ENCODE data around the gene SLC10A7. TPM values are rescaled to one million over a fixed set of nuclear protein-coding genes. Genes with fewer than 3 reads are reported as not detected.

Gene SLC10A7
- total RNA-seq, 1 experiment from 2014 or later: 3.9 TPM

GRCh38 chr4:146346276-146346675 is 175.5 kb downstream of the SLC10A7 start:
- Histone ChIP-seq H2BK12ac (ENCODE audit: insufficient read length, low read depth, low read length) (no peak overlapping the region), H3K18ac (ENCODE audit: insufficient read length, low read depth, low read length) (no peak overlapping the region), H2BK120ac (ENCODE audit: low read depth, low read length, poor library complexity, severe bottlenecking) (no peak overlapping the region), H3K56ac (ENCODE audit: insufficient read length, low read depth, low read length) (no peak overlapping the region), H4K8ac (replicated peaks; ENCODE audit: insufficient read length, low read depth, low read length) (no peak overlapping the region), H2BK5ac (ENCODE audit: insufficient read length, low read length) (no peak overlapping the region), H3K4ac (ENCODE audit: low read depth, low read length) (no peak overlapping the region), H2BK15ac (ENCODE audit: low read depth, low read length) (no peak overlapping the region), H3K79me2 (ENCODE audit: insufficient read depth, low read length) (no peaks in the 10 kb centered on the region), H3T11ph (ENCODE audit: low read length) (no peak overlapping the region), H4K20me1 (ENCODE audit: control insufficient read depth, insufficient read depth, insufficient read length) (no peaks in the 10 kb centered on the region), H2BK20ac (ENCODE audit: low read depth, low read length, poor library complexity, severe bottlenecking) (no peak overlapping the region), H3K4me2 (ENCODE audit: insufficient read depth, insufficient read length, low read length) (no peak overlapping the region), H4K5ac (ENCODE audit: insufficient read length, low read depth, low read length) (no peak overlapping the region), H3K27me3 (ENCODE audit: insufficient read depth, low read length) (no peaks in the 10 kb centered on the region; the same call in 1 of the 2 replicates), H3K27ac (ENCODE audit: insufficient read length, low read depth, low read length) (no peak overlapping the region), H2AFZ (ENCODE audit: low read length) (no peak overlapping the region), H3K23me2 (ENCODE audit: insufficient read length, low read depth, low read length, poor library complexity, severe bottlenecking) (no peaks in the 10 kb centered on the region), H2AK5ac (ENCODE audit: insufficient read length, low read length) (no peak overlapping the region), H3K4me1 (ENCODE audit: insufficient read depth, low read length) (no peaks in the 10 kb centered on the region), H3K9me3 (ENCODE audit: control insufficient read depth, low read depth, low read length) (no peaks in the 10 kb centered on the region), H3K79me1 (ENCODE audit: insufficient read depth, low read depth, low read length, poor library complexity, severe bottlenecking) (no peaks in the 10 kb centered on the region), H3K14ac (ENCODE audit: insufficient read depth, low read length) (no peak overlapping the region), H3K9ac (ENCODE audit: extremely low read depth, insufficient read length, low read length) (no peak overlapping the region), H4K91ac (ENCODE audit: insufficient read length, low read depth, low read length) (no peak overlapping the region), H3K23ac (ENCODE audit: insufficient read length, low read depth, low read length) (no peak overlapping the region)
- no CpG with 5 or more reads among the region's 1 CpG for WGBS (ENCODE audit: extremely low coverage, insufficient read length, low lambda C conversion rate)
- H3K36me3 Mint-ChIP-seq (ENCODE audit: insufficient read depth in 1 of 3, low read depth in 3 of 3): no peaks in the 10 kb centered on the region
- H3K27me3 Mint-ChIP-seq (ENCODE audit: low read depth): peaks cover 5% of the 10 kb centered on the region
- TF ChIP-seq CTCF (conservative IDR thresholded peaks at IDR 0.05): no peak
- no peak overlapping the region for H3K27ac Mint-ChIP-seq
- H3K4me1 Mint-ChIP-seq: peaks cover 0 to 4% of the 10 kb centered on the region in 2 experiments; a peak in 1 of 4 replicates
- H3K4me3 Mint-ChIP-seq: no peak overlapping the region
- DNase-seq: no peak
- H3K9me3 Mint-ChIP-seq: no peaks in the 10 kb centered on the region
